Ecto neural progenitor cell (in vitro differentiated cells): Measurements from ENCODE around the gene STK10.

Source experiments
- DNase-seq: peaks from one replicate; pipeline ENCODE4 v3.0.0-alpha.2; 2018; ENCODE audit warnings: low spot score

Gene STK10

DNA sequence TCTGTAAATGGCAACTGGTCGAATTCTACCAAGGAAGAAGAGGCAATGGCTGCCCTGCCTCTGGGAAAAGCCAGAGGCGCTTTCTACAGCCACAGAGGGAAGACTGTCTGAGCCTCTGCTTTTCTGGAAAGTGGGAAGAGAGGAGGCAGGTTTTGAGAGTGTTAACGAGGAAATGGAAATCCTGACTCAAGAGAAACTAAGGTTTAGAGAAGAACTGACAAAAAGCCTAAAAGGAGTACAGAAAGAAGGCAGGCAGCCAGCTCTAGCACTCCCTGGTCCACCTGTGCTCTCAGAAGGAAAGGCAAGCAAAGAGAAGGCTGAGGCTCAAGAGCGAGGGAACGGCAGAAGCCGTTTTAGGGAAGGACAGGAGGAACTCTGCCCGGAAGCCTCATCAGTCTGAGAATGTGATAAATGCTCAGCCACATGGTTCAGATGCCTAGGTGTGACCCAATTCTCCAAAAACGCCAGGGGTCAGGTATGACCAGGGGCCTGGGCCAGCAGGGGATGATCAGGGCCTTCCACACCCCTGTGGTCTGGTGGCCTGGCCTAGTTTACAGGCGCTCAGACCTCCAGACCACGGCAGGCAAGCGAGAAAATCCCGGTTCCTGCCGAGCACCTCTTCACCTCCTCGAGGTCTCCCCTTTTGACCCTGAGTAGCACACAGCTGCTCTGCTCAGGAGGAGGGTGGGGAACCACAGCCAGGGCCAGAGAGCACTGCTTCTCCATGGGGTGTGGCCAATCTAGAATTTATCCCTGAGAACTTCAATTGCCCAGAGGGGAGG is 101.6 kb downstream of the STK10 start:
- DNase-seq = peak; percentile 47

DNA sequence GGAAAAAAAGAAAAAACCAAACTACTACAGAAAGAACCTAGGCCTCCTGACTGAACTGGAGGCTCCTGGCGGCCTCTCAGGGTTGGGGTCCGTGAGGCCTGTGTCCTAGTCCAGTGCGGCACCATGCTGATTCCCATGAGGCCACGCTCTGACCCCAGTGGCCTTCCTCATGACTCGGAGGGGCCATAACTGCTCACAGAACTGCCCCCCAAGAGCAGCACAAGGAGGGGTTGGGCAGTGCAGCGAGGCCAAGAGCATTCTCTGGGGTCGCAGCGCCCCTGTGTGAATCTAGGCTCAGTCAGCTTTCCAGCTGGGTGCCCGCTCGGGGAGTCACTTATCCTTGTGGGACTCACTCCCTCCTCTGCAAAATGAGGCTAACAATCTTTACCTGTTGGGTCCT is 102.3 kb downstream of the STK10 start:
- peak; percentile 39 for DNase-seq

DNA sequence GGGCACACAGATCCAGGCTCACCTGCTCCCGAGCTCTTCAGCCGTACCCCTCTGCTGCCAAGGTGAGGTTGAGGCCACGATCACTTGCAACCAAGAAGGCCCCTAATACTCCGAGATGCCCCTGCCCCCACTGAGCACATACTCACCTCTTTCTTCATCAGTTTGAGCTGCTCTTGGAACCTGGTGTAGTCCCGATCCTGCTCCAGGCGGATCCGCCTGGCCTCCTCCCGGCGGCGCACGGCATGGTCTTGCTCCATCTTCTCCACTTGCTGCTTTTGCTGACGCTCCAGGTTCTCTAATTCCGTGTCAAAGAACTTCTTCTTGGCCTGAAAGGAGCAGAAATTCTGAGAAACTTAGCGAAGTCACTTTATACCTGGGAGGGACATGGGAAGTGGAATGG is 105.8 kb downstream of the STK10 start:
- DNase-seq = no peak

DNA sequence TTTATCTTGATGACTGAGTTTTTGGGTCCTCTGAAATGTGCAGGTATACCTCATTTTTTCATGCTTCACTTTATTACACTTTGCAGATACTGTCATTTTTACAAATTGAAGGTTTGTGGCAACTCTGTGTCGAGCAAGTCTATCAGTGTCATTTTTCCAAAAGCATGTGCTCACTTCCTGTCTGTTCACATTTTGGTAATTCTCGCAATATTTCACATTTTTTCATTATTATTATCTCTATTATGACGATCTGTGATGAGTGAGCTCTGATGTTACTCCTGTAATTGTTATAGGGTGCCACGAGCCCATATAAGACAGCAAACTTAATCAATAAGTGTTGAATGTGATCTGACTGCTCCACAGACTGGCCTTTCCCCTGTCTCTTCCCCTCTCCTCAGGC is 108.1 kb downstream of the STK10 start:
- DNase-seq = no peak

DNA sequence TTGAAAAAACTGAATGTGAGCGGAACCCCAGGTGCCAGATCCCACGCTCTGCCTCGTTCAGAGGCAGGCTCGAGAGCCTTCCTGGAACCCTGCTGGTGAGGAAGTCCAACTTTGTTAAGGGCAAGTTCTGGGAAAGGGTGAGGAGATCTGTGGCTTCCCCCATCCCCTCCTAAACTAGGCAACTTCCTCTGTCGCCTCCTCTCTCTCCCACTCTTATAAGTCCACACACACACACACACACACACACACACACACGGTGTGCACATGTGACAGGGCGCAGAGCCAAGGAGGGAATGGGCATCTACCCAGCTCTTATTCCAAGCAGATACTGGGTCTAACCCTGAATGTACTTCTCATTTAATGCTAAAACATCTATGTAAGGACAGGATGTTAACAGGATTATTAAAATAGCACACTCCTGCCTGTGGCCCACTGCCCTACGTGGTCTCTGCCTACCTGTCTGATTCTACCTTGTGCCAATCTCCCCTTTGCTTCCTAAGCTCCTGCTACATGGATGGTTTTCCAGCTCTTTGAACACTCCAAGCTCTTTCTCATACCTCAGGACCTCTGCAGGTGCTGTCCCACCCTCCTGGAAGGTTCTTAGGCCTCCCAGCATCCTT is 109.2 kb downstream of the STK10 start:
- peak; percentile 21 for DNase-seq

DNA sequence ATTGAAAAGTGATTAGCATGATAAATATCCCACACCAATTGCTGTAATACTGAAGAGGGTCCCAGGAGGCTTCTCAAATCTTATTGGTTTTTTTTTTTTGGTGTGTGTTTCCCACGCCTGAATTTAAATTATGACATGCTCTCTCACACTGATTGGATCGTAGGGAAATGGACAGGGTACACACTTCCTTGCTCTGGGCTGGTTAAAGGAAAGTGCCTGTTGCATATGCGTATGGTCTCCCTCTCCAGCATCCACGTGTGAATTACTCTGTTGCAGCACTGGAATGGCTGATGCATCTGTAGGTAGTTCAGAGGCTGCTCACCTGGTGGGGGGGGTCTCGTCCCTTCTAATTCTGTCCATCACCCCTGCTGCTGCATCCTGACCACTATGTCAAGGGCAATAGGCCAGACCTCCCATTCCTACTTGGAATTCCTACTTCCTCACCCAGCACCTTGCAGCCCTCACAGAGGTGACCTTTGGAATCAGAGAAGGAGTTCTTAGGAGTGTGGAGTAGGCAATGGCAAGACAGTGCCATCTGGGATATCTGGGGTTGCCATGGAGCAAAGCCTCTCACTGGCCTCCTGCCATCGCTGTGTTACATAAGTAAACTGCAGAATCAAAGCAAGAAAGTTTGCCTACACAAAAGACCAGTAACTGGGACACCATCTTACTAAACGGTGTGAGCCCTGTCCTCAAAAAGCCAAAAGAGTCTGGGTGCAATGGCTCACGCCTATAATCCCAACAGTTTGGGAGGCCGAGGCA is 110.2 kb downstream of the STK10 start:
- DNase-seq = peak; percentile 32

DNA sequence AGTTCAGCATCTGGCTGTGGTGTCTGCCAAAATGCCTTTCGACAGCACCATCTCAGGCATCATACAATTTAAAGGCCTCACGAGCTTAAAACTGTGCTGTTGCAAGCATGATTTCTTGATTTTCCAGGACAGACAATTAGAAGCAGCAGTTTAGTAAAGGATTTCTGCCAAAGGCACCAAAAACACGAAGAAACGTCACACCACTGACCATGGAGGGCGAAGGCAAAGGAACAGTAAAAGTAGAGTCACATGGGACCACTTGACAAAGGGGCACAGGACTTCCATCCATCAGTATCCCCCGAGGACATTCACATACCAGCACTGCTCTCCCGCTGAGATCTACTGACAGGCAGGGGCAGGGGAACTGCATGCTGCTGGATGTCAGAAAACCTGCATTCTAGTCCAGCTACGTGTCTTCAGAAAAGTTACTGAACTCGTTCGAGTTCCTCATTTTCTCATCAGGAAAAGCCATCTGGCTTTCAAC is 111.2 kb downstream of the STK10 start:
- peak; percentile 57 for DNase-seq

DNA sequence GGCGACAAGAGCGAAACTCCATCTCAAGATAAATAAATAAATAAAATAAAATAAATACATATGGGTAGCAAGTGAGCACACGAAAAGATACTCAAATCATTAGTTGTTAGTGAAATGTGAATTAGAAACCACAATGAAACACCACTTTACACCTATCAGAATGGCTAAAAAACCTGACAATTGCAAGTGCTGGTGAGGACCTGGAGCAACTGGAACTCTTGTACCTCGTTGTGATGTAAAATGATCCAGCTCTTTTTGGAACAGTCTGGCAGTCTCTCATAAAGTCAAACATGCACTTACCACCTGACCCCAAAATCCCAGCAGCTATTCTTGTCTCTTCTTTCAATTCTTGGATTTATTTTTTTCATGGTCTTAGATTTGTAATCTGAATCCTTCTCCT is 112.4 kb downstream of the STK10 start:
- no peak for DNase-seq

DNA sequence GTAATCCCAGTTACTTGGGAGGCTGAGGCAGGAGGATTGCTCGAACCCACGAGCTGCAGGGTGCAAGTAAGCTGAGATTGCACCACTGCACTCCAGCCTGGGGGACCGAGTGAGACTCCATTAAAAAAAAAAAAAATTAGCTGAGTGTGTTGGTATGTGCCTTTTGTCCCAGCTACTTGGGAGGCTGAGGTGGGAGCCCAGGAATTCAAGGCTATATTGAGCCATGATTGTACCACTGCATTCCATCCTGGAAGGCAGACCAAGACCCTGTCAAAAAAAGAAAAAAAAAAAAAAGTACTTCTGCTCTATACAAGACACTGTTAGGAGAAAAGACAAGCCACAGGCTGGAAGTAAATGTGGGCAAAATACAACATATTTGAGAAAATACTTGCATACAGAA is 113.1 kb downstream of the STK10 start:
- peak; percentile 20 for DNase-seq

DNA sequence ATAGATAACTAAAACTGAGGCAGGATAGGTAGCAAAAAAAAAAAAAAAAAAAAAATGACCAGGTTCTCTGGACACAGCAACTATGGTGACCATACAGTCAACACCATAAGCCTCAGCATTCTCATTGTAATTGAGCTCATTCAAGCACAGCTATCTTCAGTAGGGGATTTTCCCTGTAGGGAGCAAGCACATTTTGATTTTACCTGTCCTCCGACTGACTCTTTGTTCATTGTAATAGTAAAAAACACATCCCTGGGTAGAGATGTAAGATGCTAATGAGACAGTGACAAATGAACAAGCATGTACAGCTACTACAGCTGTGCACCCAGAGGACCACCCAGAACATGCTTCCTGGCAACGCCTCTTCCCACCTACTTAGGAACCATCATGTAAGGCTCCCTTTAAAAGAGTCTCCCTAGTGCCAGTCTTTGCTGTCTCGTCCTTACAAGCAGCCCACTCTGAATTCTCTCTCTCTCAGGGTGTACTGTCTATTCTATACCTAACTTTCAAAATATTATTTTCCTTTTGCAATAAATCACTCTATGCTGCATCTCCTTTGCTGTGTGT is 116.6 kb downstream of the STK10 start:
- peak; percentile 25 for DNase-seq

DNA sequence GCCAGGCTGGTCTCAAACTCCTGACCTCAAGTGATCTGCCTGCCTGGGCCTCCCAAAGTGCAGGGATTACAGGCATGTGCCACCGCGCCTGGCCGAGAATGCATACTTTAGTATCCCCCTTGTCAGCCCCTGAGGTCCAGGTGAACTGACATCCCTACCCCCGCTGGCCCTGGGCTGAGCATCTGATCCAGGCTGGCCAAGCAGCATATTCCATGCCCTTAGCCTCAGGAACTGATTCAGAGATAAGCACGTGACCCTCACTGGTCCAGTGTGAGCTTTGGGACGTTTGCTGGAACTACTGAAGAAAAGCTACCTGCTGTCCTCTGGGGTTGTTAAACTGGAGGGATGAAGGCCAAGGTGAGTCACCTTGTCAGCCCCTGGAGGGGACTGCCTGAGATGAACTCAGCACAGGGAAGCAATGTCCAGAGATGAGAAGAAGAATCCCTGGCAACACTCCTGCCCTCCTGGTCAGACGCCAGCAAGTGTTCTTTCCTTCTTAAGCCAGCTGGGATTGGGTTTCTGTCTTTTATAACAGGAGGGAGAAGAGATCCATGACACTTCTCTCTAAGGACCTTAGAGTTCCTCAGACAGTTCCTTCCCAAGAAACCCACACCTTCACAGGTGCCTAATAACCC is 122.5 kb downstream of the STK10 start:
- peak; percentile 38 for DNase-seq

DNA sequence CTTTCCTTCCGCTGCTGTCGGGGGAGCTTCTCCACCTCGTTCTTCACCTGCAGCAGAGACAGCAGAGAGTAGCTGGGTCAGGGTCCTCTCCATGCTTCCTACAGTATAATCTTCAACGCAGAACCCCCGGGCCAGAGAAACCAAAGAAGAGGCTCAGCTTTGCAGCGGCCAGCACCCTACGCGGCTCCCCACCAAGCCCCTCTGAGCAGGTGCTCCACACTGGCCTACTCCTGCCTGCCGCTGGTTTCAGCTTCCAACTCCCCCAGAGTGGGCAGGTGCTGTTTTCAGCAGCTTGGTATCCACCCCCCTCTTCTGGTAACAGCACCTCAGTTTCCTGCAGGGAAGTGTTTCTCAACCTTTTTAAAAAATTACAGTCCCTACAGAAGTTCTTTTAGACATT is 123.3 kb downstream of the STK10 start:
- DNase-seq = no peak

DNA sequence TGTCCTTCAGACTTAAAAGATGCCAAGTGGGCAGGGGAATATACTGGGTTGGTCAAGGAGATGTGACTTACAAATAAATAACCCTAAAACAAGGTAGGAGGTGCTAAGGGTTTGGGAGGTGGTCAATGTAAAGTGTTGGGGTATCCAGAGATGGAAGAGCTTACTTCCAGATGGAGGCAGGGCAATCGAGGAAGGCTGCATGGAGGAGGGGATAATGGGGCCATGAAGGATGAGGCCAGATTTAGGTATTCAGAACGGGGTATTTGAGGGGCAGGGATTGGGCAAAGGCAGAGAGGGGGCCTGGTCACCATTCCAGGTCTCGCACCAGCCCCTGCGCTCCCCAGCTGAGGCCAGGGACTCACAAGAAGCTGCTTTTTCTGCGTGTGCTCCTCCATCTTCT is 123.7 kb downstream of the STK10 start:
- peak; percentile 34 for DNase-seq

DNA sequence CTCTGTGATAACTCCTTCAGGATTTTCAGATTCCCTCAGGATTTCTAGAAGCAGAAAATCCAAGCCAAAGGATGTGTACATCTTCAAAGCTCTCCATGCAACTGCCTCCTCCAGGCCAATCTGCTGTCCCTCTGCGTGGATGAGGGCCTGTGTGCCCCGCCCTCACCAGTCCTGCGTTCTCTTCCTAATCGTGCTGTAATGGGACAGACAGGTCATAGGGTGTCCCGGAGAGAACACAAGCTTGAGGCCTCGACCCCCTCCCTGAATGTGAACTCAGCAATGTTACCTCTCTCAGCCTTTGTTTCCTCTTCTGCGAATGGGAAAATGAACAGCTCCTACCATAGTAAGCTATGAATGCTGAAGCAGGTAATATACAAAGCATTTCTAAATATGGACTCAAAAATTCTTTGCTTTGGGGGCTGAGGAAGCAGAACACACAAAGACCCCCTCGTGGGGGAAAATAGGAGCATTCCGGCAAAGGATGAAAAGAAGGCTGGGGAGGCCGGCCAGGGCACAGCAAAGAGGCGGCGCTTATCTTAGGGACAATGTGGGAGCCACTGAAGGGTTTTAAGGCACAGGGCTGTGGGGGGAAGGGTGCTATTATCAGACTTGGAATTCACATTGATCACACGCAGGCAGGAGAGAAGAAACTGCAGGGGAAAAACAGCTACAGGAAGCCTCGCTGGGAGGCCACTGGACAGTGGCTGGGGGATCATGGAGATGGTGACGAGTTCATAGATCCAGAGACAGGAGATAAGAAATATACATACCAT is 124.4 kb downstream of the STK10 start:
- DNase-seq = peak; percentile 41

DNA sequence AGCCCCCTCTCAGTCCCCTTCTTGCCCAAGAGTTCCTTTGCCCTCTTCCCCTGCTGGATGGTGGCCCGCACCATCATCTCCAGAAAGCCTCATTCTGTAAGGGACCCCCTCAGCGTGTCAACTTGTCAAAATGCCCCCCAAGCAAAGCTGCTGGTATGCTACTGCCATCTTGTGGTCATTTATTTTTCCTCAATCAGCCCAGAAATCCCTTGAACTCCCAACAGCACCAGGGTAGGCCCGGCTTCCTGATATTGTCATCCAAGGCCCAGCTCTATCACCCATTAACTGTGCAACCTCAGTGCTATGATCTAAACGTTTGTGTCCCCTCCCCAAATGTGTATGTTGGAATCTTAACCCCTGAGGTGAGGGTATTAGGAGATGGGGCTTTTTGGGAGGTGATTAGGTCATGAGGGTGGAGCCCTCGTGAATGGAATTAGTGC is 128.3 kb downstream of the STK10 start:
- no peak for DNase-seq

DNA sequence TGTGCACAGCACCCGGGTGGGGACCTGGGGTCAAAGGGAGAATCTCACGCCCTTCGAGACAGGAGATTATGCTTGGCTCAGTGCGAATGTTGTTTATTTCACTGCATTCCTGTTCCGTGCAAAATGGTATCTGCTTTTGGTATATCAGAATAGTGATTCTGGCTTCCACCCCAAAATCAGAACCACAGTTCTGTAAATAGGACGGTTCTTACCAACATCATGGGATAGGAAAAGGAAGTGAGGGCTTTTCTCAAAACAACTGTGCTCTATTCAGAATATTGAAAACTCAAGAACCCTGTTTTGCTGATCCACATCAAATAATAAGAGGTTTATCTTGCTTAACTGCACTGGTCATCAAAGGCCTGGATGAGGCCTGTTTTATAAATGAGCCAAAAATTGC is 129.9 kb downstream of the STK10 start:
- no peak for DNase-seq

DNA sequence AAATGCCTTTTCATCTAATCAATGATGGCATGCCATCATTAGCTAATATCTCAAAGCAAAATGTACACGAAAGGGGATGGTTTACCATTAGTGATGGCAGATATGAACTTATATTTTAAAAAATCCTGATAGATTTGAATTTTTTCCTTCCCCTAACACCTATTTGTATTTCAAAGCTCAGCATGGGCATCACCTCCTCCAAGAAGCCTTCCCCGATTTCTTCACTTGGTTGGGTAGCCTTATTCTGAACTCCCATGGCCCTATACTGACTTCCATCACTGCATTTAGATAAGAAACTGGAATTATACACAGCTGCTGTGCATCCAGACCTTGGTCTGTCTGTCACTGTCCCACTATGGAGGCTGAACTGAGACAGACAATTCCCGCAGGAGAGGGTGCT is 132.0 kb downstream of the STK10 start:
- no peak for DNase-seq

DNA sequence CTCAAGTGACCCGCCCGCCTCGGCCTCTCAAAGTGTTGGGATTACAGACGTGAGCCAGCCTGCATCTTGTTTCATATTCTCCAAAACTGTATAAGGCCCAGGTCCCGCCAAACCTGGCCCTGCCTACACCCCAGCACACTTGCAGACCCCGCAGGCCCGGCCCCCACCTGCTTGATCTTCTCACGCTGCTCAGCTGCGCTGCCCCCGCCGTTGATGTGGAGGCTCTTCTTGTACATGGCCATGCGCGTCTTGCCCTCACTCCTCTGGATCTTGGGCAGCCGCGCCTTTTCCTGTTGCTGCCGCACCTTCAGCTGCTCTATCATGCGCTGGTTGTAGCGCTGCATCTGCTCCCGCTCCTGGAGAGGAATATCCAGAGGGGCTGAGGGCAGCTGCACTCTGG is 132.6 kb downstream of the STK10 start:
- DNase-seq = no peak

DNA sequence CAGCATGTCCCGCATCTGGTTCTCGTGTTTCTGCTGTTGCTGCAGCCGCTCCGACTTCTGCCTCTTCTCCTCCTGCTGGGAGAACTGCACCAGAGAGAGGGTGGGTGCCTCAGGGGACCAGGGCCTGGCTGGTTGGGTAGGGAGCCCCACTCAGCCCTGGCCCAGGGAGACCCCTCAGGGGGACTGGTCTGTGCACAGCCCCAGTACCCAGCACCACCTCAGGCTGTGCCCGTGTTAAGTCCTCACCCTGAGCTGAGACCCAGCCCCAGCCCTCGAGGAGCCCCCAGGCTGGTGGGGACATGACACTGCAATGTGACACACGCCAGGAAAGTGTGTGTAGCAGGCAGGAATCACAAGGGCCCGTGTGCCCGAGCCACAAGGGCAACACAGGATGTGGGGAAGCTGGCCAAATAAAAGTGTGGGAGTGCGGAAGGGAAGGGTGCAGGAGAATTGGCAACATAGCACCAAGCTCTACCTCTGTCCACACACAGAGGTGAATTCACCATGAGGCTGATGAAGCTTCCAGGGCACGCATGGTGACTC is 133.3 kb downstream of the STK10 start:
- DNase-seq = no peak

DNA sequence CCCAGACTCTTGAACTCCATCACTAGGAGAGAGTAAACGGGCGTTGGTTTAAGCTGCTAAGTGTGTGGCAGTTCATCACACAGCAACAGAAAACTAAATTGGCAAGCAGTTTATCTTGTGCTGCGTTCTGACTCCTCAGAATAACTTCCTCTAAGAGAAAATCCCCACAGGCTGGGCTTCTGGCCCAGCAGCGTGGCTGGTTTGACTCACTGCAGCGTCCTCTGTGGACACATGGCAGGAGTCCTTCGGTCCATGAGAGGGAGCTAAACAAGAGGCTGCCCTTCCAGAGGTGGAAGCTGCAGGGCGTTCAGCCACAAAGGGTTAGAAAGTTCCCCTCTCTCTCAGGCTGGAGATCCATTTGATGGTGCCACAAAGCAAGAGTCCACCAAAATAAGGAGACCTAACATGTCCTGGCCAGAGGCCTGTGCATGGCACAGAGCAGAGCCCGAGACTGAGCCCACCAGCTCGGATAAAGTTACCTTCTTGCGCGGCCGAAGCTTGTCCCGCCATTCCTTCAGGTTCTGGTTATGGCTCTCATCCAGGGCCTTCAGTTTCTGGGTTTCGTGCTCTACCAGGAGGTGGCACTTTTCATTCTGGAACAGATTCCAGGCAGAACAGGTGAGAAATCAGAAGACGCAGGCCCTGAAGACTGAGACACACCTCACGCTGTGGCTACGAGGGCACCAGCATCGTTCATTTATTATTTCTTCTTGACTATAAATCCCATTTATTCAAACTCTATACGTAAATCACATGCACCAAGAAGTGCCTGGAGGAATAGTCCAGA is 135.4 kb downstream of the STK10 start:
- DNase-seq = no peak
